Measurements from ENCODE around the gene LSG1. TPM values are rescaled to one million over a fixed set of nuclear protein-coding genes. Genes with fewer than 3 reads are reported as not detected.

Gene LSG1
- total and polyA plus RNA-seq, 10 of the 15 experiments (the other 5 are each of a cell fraction or from before 2014, with no cell fraction given): 14.3 to 75.6 (median 54.4) TPM

GRCh38 chr3:194604837-194605236, 67.2 kb downstream of the LSG1 start:
- Histone ChIP-seq H3K9me3 (replicated peaks; ENCODE audit: control insufficient read depth, insufficient read depth, low read length) (no peaks in the 10 kb centered on the region), H3K4me1 (ENCODE audit: control insufficient read depth, insufficient read depth, low read length) (no peaks in the 10 kb centered on the region), H3K27ac (ENCODE audit: control insufficient read depth, insufficient read depth) (no peak overlapping the region), H3K27me3 (replicated peaks in 1 of 2; ENCODE audit: control insufficient read depth in 2 of 2, insufficient read depth in 2 of 2, low read length in 1 of 2) (no peaks in the 10 kb centered on the region; a peak in 1 of 4 replicates), H3K79me2 (ENCODE audit: control insufficient read depth, insufficient read depth, low read length) (no peaks in the 10 kb centered on the region), H3K4me3 (no peak overlapping the region), H3K9ac (ENCODE audit: control insufficient read depth, insufficient read depth, low read length) (no peak overlapping the region), H4K20me1 (ENCODE audit: control insufficient read depth, insufficient read depth) (no peaks in the 10 kb centered on the region), H2AFZ (ENCODE audit: control insufficient read depth, low read depth, low read length) (no peak overlapping the region), H3K4me2 (ENCODE audit: control insufficient read depth, insufficient read depth) (no peak overlapping the region), H3K36me3 (ENCODE audit: control insufficient read depth in 2 of 2, insufficient read depth in 2 of 2, low read length in 1 of 2) (no peaks in the 10 kb centered on the region)
- ChIA-PET CTCF (no interaction called here), SMC1A (ENCODE audit: uncharacterized antibody, unreplicated experiment) (no interaction called here), POLR2A (no interaction called here), RAD21 (ENCODE audit: unreplicated experiment) (no interaction called here)
- no peak for FAIRE-seq
- 94% methylated on average over 2 of the region's 2 CpGs for WGBS (ENCODE audit: insufficient coverage, insufficient replicate concordance, low lambda C conversion rate, missing lambda C conversion rate)
- no peak for ATAC-seq
- no peak for DNase-seq (ENCODE audit: low read depth, low spot score)
- TF ChIP-seq FOS (IDR thresholded peaks at IDR 0.05; ENCODE audit: borderline replicate concordance, extremely low read depth, insufficient read length) (no peak), JUND (IDR thresholded peaks at IDR 0.05; ENCODE audit: low read depth, low read length) (no peak), CREB1 (IDR thresholded peaks at IDR 0.05; ENCODE audit: low read depth) (no peak), TCF12 (IDR thresholded peaks at IDR 0.05; ENCODE audit: low read depth, low read length) (no peak), PAX8 (IDR thresholded peaks at IDR 0.05) (no peak)
- TF ChIP-seq, protein P1, sequence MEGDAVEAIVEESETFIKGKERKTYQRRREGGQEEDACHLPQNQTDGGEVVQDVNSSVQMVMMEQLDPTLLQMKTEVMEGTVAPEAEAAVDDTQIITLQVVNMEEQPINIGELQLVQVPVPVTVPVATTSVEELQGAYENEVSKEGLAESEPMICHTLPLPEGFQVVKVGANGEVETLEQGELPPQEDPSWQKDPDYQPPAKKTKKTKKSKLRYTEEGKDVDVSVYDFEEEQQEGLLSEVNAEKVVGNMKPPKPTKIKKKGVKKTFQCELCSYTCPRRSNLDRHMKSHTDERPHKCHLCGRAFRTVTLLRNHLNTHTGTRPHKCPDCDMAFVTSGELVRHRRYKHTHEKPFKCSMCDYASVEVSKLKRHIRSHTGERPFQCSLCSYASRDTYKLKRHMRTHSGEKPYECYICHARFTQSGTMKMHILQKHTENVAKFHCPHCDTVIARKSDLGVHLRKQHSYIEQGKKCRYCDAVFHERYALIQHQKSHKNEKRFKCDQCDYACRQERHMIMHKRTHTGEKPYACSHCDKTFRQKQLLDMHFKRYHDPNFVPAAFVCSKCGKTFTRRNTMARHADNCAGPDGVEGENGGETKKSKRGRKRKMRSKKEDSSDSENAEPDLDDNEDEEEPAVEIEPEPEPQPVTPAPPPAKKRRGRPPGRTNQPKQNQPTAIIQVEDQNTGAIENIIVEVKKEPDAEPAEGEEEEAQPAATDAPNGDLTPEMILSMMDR (IDR thresholded peaks at IDR 0.05 in 2 of 3, conservative IDR thresholded peaks at IDR 0.05 in 1 of 3; ENCODE audit: control insufficient read depth in 2 of 3, extremely low read depth in 1 of 3, insufficient read depth in 1 of 3, low read depth in 3 of 3, low read length in 3 of 3): peak in 1 of 3 experiments; percentile 31; a peak in 2 of 6 replicates
- no TSS peak for BruUV-seq (replicated peaks)
- in situ Hi-C loops (cut with MboI): no loop called here
- intact Hi-C loops (cut with micrococcal nuclease; ENCODE audit: unreplicated experiment): no loop called here

- no peaks in the 10 kb centered on the region; a peak in 1 of 4 replicates for H3K27me3 ChIP-seq (replicated peaks in 1 of 2; ENCODE audit: control insufficient read depth in 2 of 2, insufficient read depth in 2 of 2, low read length in 1 of 2)
- in situ Hi-C loops (cut with MboI) (no loop called here), intact Hi-C loops (cut with micrococcal nuclease; ENCODE audit: unreplicated experiment) (no loop called here)
- ATAC-seq: no peak
- 88% methylated on average over 22 of the region's 22 CpGs for WGBS (ENCODE audit: insufficient coverage, insufficient replicate concordance, low lambda C conversion rate, missing lambda C conversion rate)
- no peak overlapping the region for H3K4me3 ChIP-seq
- no peak overlapping the region for H3K4me2 ChIP-seq (ENCODE audit: control insufficient read depth, insufficient read depth)
- no peak overlapping the region for H3K27ac ChIP-seq (ENCODE audit: control insufficient read depth, insufficient read depth)
- H3K9ac ChIP-seq (ENCODE audit: control insufficient read depth, insufficient read depth, low read length): no peak overlapping the region
- DNase-seq (ENCODE audit: low read depth, low spot score): no peak
- no peaks in the 10 kb centered on the region for H4K20me1 ChIP-seq (ENCODE audit: control insufficient read depth, insufficient read depth)
- CTCF ChIA-PET: no interaction called here
- H3K4me1 ChIP-seq (ENCODE audit: control insufficient read depth, insufficient read depth, low read length): no peaks in the 10 kb centered on the region
- SMC1A ChIA-PET (ENCODE audit: uncharacterized antibody, unreplicated experiment): no interaction called here
- RAD21 ChIA-PET (ENCODE audit: unreplicated experiment): no interaction called here
- no TSS peak for BruUV-seq (replicated peaks)
- POLR2A ChIA-PET: no interaction called here
- H3K36me3 ChIP-seq (ENCODE audit: control insufficient read depth in 2 of 2, insufficient read depth in 2 of 2, low read length in 1 of 2): no peaks in the 10 kb centered on the region
- FAIRE-seq: no peak
- H3K9me3 ChIP-seq (replicated peaks; ENCODE audit: control insufficient read depth, insufficient read depth, low read length): no peaks in the 10 kb centered on the region
- no peaks in the 10 kb centered on the region for H3K79me2 ChIP-seq (ENCODE audit: control insufficient read depth, insufficient read depth, low read length)
- no peak overlapping the region for H2AFZ ChIP-seq (ENCODE audit: control insufficient read depth, low read depth, low read length)
- TF ChIP-seq JUNB (IDR thresholded peaks at IDR 0.05) (no peak), ZSCAN29 (IDR thresholded peaks at IDR 0.05) (no peak), PML (IDR thresholded peaks at IDR 0.05; ENCODE audit: low read length) (no peak), NR2F1 (conservative IDR thresholded peaks at IDR 0.05) (no peak), ZZZ3 (IDR thresholded peaks at IDR 0.05; ENCODE audit: control insufficient read depth, insufficient read length, low read depth) (no peak), EED (IDR thresholded peaks at IDR 0.05; ENCODE audit: low read depth) (no peak), CBX3 (IDR thresholded peaks at IDR 0.05; ENCODE audit: borderline replicate concordance, low read depth) (no peak), BHLHE40 (IDR thresholded peaks at IDR 0.05; ENCODE audit: borderline replicate concordance in 1 of 2, low read depth in 2 of 2, low read length in 1 of 2) (no peak), SMAD1 (IDR thresholded peaks at IDR 0.05; ENCODE audit: low read depth, partially characterized antibody) (no peak)
- TF ChIP-seq, protein P2, sequence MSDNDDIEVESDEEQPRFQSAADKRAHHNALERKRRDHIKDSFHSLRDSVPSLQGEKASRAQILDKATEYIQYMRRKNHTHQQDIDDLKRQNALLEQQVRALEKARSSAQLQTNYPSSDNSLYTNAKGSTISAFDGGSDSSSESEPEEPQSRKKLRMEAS (IDR thresholded peaks at IDR 0.05; ENCODE audit: low read depth, low read length): no peak
Measured at GRCh38 chr3:194604126-194604525, 67.9 kb downstream of the LSG1 start.
